ENCODE results near the gene TSG101.

The TSG101 gene

DNA sequence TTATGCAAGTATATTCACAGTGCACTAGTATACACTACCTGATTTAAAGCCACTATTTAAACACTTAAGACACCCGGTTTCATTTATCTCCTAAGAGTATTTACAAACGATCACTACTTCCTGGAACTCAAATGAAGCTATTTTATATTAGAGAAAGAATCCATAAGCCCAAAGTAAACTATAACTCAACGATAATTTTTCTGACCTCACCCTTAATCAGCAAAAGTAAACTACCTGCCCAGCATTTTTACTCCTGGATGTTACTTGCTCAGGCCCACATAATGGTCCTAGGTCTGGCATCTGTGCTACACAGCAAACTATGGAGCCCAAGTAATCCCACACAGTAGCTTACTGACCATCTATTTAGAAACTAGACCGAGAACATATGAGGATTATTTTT is 33.4 kb downstream of the TSG101 start:
- DNase-seq (ENCODE audit: low read depth) = no peak

GRCh38 chr11:18492888-18493287 is 33.9 kb downstream of the TSG101 start:
- no peak for DNase-seq (ENCODE audit: low read depth)

DNA sequence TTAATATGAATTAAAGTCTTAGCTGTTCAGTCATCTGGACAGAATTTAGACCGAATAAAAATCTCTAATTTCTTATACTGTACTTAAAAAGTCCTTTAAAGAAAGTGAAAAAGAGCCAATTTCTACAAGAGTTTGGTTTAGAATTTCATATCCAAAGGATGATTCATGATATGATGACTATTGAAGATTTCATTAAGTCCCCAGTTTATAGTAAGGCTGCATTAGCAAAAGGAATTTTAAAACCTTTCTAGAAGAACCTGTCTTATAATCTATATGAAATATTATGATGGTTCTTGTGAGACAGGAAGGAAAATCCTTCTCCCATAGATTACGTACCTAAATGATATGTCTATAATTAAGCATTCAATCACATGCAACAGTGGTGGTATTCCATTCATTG is 34.8 kb downstream of the TSG101 start:
- no peak for DNase-seq (ENCODE audit: low read depth)

DNA sequence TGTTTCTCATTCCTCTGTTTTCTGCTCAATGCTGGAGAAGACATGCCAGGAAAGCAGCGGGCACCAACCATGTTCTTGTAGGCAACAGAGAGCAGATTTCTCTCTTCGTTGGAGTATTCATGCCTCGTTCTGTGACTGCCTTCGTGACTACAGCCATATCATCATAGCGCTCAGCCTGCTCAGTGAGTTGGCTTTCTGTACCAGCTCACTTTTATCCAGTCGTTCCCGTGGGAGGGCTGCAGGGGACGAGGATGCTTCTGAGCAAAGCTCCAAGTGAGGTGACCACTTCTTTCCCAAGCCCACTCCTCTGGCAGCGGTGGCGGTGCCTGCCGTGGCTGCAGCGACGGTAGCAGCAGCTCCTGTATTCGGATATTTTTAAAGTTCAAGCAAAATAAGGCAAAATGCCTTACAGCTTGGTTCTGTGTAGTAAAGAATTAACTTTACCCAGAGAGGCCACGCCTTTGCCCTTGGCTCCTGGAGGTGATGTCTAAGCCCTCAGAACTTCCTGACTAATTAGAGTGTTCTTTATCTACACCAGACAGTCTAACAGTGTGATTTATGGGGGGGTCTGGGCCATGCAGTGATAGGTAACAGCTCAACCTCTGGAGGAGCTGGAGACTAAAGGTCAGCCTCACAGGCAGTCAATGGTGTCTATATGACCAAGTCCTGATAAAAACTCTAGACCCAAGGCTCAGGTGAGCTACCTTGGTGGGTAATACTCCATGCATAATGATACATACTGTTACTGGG is 35.8 kb downstream of the TSG101 start:
- no peak for DNase-seq (ENCODE audit: low read depth)

DNA sequence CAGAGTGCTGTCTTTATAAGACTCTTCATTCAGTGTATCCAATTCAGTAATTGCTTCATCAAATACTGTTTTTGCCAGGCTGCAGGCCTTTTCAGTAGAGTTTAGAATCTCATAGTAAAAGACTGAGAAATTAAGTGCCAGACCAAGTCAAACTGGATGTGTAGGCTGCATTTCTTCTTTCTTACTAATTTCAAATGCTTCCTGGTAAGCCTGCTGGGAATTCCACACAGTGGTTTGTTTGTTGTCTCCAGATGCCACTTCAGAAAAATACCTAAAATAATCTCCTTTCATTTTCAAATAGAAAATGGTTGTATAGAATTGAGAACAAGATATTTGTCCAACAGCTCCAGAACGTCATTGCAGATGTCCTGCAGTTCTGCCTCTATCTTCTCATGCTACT is 36.4 kb downstream of the TSG101 start:
- DNase-seq (ENCODE audit: low read depth) = no peak

GRCh38 chr11:18485913-18486528 is 40.7 kb downstream of the TSG101 start:
- DNase-seq (ENCODE audit: low read depth) = no peak

GRCh38 chr11:18479063-18479462 is 47.7 kb downstream of the TSG101 start:
- no peak for DNase-seq (ENCODE audit: low read depth)

DNA sequence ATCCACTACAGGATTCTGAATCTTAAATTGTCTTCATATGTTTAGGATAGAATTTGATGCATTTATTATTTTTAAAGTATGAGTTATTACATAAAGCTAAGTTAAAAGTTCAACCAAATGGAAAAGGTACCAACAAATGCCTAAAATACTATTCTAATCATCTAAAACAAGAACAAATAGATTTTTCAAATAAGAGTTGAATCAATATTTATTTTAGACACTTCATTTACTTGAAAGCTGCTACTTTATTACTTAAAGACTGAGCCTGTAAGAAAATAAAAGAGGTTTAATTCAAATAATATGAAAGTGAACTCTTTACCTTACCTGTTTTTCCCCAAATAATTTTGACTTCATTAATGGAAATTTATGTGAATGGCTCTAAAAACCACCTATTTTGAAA is 54.2 kb downstream of the TSG101 start:
- DNase-seq (ENCODE audit: low read depth) = no peak

DNA sequence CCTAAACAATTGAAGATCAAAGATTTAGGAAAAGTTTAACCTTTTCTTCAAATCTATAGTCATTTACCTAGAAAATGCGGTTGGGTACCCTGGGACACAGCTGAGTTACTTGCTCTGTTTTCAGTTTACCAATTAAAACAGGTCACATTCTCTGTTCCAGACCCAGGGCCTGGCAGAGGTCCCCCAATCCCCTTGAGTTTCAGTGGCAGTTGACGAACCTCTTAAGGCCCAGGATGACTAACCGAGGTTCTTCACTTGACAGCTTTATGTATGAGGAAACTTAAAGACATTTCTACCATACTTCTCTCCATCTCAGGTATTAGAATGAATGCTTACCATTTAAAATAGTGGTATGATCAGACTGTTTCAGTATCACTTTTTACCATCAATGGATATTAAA is 54.7 kb downstream of the TSG101 start:
- no peak for DNase-seq (ENCODE audit: low read depth)

GRCh38 chr11:18468961-18469360 is 57.8 kb downstream of the TSG101 start:
- no peak for DNase-seq (ENCODE audit: low read depth)

- no peak for DNase-seq (ENCODE audit: low read depth)
Measured at GRCh38 chr11:18468059-18468458, 58.7 kb downstream of the TSG101 start.

DNA sequence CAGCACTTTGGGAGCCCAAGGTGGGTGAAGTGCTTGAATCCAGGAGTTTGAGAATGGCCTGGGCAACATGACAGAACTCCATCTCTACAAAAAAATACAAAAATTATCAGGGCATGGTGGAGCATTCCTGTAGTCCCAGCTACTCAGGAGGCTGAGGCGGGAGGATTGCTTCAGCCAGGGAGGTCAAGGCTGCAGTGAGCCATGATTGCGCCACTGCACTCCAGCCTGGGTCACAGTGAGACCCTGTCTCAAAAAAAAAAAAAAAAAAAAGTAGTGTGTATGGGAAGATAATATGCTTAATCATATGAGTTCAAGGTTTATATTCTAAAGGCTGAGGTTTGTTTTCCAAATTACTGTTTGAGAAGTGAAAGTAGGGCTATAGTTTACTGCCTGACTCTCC is 60.3 kb downstream of the TSG101 start:
- DNase-seq (ENCODE audit: low read depth) = no peak

GRCh38 chr11:18463439-18463838 is 63.3 kb downstream of the TSG101 start:
- no peak for DNase-seq (ENCODE audit: low read depth)

- no peak for DNase-seq (ENCODE audit: low read depth)
Measured at GRCh38 chr11:18461909-18462308, 64.8 kb downstream of the TSG101 start.

DNA sequence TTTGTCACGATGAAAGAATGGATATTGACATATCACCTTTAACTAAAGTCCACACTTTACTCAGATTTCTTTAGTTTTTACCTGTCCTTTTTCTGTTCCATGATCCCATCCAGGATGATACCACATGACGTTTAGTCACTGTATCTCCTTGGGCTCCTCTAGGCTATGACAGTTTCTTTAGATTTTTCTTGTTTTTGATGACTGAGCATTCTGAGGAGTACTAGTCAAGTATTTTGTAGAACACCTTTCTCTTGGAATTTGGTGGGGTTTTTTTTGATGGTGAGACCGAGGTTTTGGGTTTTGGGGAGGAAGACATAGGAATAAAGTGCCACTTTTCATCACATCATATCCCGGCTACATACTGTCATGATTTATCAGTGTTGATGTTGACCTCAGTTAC is 67.1 kb downstream of the TSG101 start:
- no peak for DNase-seq (ENCODE audit: low read depth)

DNA sequence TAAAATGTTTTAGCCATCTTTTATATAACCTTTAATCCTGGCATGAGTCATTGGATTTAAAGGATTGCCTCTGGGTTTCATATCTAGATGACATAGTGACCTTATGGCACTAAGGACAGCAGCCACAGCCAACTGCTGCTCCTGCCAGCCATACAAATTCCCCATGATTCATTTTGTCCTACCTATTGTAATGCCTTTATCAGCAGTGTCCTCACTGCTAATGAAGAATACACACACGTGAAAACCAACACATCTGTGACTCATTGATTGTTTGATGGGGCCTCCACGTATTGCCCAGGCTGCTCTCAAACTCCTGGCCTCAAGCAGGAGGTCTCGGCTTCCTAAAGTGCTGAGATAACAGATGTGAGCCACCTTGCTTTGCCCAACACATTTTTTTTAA is 69.3 kb downstream of the TSG101 start:
- no peak for DNase-seq (ENCODE audit: low read depth)

GRCh38 chr11:18455686-18456372 is 70.9 kb downstream of the TSG101 start, which contains the start of gene LDHAL6A:
TSS of gene LDHAL6A (plus strand) at chr11:18455856. CDS start at chr11:18456681, 825 bp downstream.
- DNase-seq (ENCODE audit: low read depth) = no peak

DNA sequence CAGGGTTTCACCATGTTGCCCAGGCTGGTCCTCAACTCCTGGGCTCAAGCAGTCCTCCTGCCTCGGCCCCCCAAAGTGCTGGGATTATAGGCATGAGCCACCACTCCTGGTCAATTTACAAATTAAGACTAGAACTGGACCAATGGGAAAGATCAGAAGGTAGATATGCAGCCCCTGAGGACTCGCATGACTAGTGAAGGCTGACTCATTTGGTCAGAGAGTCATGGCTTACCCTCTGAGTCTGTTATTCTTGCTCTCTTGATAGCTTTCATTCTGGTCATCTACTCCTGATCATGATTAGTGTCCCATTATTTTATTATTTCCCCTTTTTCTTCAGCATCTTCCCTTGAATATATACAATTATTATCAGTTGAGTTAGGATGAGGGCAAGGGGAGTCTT is 73.8 kb downstream of the TSG101 start:
- no peak for DNase-seq (ENCODE audit: low read depth)

- DNase-seq (ENCODE audit: low read depth) = no peak
Measured at GRCh38 chr11:18449251-18449650, 77.5 kb downstream of the TSG101 start.

- DNase-seq (ENCODE audit: low read depth) = no peak
Measured at GRCh38 chr11:18438691-18439090, 88.1 kb downstream of the TSG101 start.

Measured in HS-27A (cell line).